Calu3 (cell line): ENCODE data around the gene NEDD4L. TPM values are rescaled to one million over a fixed set of nuclear protein-coding genes. Genes with fewer than 3 reads are reported as not detected.
"Not testable (repeated sequence)": the region's sequence is repeated elsewhere in the genome, so short reads cannot be mapped to it uniquely, and the experiment has no call there.

Experiments used
- BruUV-seq: library from RNA; stranded (reverse); fragments of 400-500 nt; replicated peaks from 2 replicates; lab custom pipeline; 2021; lab: Mats Ljungman, UMichigan
- CTCF ChIA-PET: fragments of 300-600 bp; sonication (Branson Sonifier 250); formaldehyde crosslinking; loops from one replicate; lab custom pipeline; 2022; ENCODE audit warnings: antibody characterized with exemption; lab: Charles Lee
- DNase-seq: peaks from one replicate; pipeline ENCODE4 v3.0.0; 2022
- H3K27ac Mint-ChIP-seq: one replicate; pipeline ENCODE4 v1.8.0; 2022; ENCODE audit warnings: mixed read lengths; ENCODE audit not compliant: unreplicated experiment
- H3K27me3 Mint-ChIP-seq: one replicate; pipeline ENCODE4 v1.8.0; 2022; ENCODE audit warnings: mixed read lengths; ENCODE audit not compliant: unreplicated experiment
- H3K36me3 Mint-ChIP-seq: one replicate; pipeline ENCODE4 v1.8.0; 2022; ENCODE audit warnings: mild to moderate bottlenecking, moderate library complexity, mixed read lengths; ENCODE audit not compliant: insufficient read depth, unreplicated experiment
- H3K4me1 Mint-ChIP-seq: one replicate; pipeline ENCODE4 v1.8.0; 2022; ENCODE audit warnings: mild to moderate bottlenecking, low read depth, mixed read lengths; ENCODE audit not compliant: unreplicated experiment
- H3K4me3 Mint-ChIP-seq: one replicate; pipeline ENCODE4 v1.8.0; 2022; ENCODE audit warnings: mild to moderate bottlenecking, low read depth, moderate library complexity, mixed read lengths; ENCODE audit not compliant: unreplicated experiment
- H3K9me3 Mint-ChIP-seq: one replicate; pipeline ENCODE4 v1.8.0; 2022; ENCODE audit warnings: low read depth, mixed read lengths; ENCODE audit not compliant: unreplicated experiment
- intact Hi-C: fragments of 100-400 bp; cut with micrococcal nuclease; formaldehyde crosslinking; loops from one replicate; pipeline ENCODE4 v1.10.0; 2022; ENCODE audit not compliant: unreplicated experiment
- total RNA-seq: library from RNA; stranded (reverse); gene quantifications from 2 replicates; pipeline ENCODE4 v1.2.3, GENCODE V29; 2022
- TF ChIP-seq, protein P1 (sequence below): fragments of 200-600 bp; IDR thresholded peaks from one replicate; pipeline ENCODE4 v1.8.0; 2022; ENCODE audit warnings: antibody characterized with exemption; ENCODE audit not compliant: unreplicated experiment

Gene NEDD4L
- total RNA-seq, 1 experiment from 2014 or later, result 213 TPM

DNA sequence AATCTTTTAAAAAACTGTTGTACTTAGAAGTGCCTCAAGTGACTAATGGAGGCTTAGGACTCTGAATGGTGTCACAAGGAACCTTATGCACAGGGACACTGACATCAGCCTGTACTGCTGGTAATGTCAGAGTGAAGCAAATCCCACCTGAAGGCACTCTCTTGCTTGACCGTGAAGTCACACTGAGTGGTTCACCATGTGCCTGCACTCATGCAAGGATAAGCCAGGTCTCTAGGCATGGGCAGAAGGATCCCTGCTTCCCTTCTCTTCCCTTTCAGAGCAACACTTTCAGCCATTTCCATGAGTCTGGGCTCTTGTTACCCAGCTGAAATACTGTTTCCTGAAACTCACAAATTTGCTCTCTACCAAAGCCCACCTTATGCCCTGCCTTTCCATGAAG, 123.0 kb downstream of the NEDD4L start:
- intact Hi-C loops, result no loop called here
- Mint-ChIP-seq H3K27me3 (no peaks in the 10 kb centered on the region), H3K4me3 (no peak overlapping the region), H3K4me1 (peaks cover 14% of the 10 kb centered on the region), H3K9me3 (no peaks in the 10 kb centered on the region), H3K36me3 (peaks cover 20% of the 10 kb centered on the region), H3K27ac (no peak overlapping the region)
- CTCF ChIA-PET, result no interaction called here
- TF ChIP-seq, protein P1, sequence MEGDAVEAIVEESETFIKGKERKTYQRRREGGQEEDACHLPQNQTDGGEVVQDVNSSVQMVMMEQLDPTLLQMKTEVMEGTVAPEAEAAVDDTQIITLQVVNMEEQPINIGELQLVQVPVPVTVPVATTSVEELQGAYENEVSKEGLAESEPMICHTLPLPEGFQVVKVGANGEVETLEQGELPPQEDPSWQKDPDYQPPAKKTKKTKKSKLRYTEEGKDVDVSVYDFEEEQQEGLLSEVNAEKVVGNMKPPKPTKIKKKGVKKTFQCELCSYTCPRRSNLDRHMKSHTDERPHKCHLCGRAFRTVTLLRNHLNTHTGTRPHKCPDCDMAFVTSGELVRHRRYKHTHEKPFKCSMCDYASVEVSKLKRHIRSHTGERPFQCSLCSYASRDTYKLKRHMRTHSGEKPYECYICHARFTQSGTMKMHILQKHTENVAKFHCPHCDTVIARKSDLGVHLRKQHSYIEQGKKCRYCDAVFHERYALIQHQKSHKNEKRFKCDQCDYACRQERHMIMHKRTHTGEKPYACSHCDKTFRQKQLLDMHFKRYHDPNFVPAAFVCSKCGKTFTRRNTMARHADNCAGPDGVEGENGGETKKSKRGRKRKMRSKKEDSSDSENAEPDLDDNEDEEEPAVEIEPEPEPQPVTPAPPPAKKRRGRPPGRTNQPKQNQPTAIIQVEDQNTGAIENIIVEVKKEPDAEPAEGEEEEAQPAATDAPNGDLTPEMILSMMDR, result no peak
- BruUV-seq, result TSS peak; percentile 14
- no peak for DNase-seq

DNA sequence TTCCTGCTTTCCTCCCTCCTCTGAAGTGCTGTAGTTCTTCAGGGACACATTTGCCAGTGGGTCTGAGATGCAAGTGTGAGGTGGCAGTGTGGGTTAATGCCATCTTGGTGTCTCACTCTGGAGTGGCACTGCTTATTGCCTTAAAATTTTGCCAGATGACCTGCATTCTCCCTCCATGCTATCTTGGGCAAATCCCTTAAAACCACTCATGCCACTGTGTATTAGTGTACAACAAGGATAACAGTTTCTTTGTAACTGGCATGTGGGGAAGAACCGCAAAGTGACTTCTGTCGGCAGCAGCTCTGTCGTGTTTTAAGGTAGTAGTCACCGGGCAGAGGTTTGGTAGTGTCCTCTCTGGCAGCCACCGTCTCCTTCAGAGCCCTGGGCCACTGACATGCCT, 124.2 kb downstream of the NEDD4L start:
- peaks cover 21% of the 10 kb centered on the region for H3K36me3 Mint-ChIP-seq
- no TSS peak for BruUV-seq
- H3K27me3 Mint-ChIP-seq, result no peaks in the 10 kb centered on the region
- no peak overlapping the region for H3K27ac Mint-ChIP-seq
- TF ChIP-seq, protein P1, result no peak
- H3K4me3 Mint-ChIP-seq, result no peak overlapping the region
- no peaks in the 10 kb centered on the region for H3K9me3 Mint-ChIP-seq
- intact Hi-C loops, result no loop called here
- CTCF ChIA-PET, result no interaction called here
- DNase-seq, result no peak
- peaks cover 12% of the 10 kb centered on the region for H3K4me1 Mint-ChIP-seq

DNA sequence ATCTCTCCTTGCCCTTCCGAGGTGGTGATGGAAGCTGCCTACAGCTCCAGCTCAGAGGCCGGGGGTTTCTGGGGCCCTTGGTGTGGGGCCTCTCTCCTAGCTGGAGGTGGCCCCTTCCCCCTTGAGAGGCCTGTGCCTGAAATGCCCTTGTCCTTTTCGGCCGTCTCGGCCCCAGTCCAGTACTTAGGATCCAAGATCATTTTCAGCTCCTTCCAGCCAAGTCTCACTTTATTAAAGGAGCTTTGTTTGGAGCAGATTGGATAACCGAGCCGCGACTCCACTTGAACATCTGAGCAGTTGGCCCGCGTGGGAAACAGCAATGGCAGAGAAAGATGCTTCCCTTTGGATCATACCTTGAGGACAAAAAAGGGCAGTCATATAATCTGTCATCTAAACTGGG, 125.0 kb downstream of the NEDD4L start:
- TF ChIP-seq, protein P1, result no peak
- intact Hi-C loops, result no loop called here
- H3K4me3 Mint-ChIP-seq, result no peak overlapping the region
- H3K27me3 Mint-ChIP-seq, result no peaks in the 10 kb centered on the region
- no TSS peak for BruUV-seq
- DNase-seq, result no peak
- H3K27ac Mint-ChIP-seq, result no peak overlapping the region
- peaks cover 12% of the 10 kb centered on the region for H3K4me1 Mint-ChIP-seq
- H3K36me3 Mint-ChIP-seq, result peaks cover 21% of the 10 kb centered on the region
- no peaks in the 10 kb centered on the region for H3K9me3 Mint-ChIP-seq
- CTCF ChIA-PET, result interaction anchor here (0.6 kb wide), 1 partner anchor 979 kb away, joined by 5 read pairs; no protein-coding TSS in a partner anchor

DNA sequence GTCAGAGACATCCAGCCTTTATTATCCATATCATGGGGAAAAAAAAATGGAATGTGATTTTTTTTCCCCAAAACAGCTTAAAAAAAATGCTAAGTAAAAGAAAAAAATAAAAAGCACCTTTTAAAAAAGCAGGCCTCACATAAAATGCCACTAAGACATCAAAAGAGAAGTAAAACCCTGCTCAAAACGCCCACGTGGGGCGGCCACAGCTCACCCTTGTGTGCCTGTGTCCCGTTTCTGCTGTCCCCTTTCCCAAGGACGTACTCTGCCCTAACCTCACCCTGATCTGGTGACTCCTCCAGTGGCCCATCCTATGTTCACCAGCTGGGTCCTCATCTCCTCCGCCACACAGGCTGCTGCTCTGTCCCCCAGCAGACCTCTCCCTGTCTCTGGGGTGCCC, 125.4 kb downstream of the NEDD4L start:
- no peaks in the 10 kb centered on the region for H3K9me3 Mint-ChIP-seq
- no peak overlapping the region for H3K27ac Mint-ChIP-seq
- H3K36me3 Mint-ChIP-seq, result peaks cover 21% of the 10 kb centered on the region
- no peaks in the 10 kb centered on the region for H3K27me3 Mint-ChIP-seq
- intact Hi-C loops, result no loop called here
- CTCF ChIA-PET, result interaction anchor here (0.6 kb wide), 1 partner anchor 979 kb away, joined by 5 read pairs; no protein-coding TSS in a partner anchor
- no peak for DNase-seq
- no peak overlapping the region for H3K4me3 Mint-ChIP-seq
- BruUV-seq, result TSS peak; percentile 12
- TF ChIP-seq, protein P1, result no peak
- peaks cover 12% of the 10 kb centered on the region for H3K4me1 Mint-ChIP-seq

DNA sequence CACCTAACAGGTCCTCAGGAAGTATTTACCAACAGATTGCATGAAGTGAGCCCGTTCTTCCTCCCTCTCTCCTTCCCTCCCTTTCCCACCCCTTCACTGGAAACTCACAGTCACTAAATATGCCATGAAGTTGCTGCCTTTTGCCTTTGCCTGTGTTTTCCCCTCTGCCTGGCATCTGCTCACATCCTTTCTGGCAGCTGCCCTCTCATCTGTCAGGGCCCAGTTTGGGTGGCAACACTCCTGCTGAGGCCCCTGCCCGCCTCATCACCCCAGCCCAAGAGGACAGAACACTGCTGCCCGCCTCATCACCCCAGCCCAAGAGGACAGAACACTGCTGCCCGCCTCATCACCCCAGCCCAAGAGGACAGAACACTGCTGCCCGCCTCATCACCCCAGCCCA, 126.0 kb downstream of the NEDD4L start:
- BruUV-seq, CTCF ChIA-PET, H3K9me3 Mint-ChIP-seq, H3K27ac Mint-ChIP-seq, intact Hi-C loops, H3K4me3 Mint-ChIP-seq, H3K27me3 Mint-ChIP-seq, DNase-seq: not testable (repeated sequence)
- H3K36me3 Mint-ChIP-seq, result peaks cover 21% of the 10 kb centered on the region
- peaks cover 13% of the 10 kb centered on the region for H3K4me1 Mint-ChIP-seq
